H9 (cell line): ENCODE results near the gene GPR84. TPM values are rescaled to one million over a fixed set of nuclear protein-coding genes. Genes with fewer than 3 reads are reported as not detected.

ENCODE experiments used
- DNase-seq: peaks from one replicate; pipeline ENCODE4 v3.0.0-alpha.2; 2017
- H2AFZ ChIP-seq: one replicate; pipeline ENCODE4 v1.6.1; 2013; ENCODE audit warnings: mild to moderate bottlenecking, low read length, control low read depth, moderate library complexity
- H2AK5ac ChIP-seq: 2 replicates; pipeline ENCODE4 v1.6.1; 2013; ENCODE audit warnings: low read length, control low read depth, mixed read lengths; ENCODE audit not compliant: insufficient read length
- H2BK120ac ChIP-seq: one replicate; pipeline ENCODE4 v1.6.1; 2013; ENCODE audit warnings: low read depth, mild to moderate bottlenecking, low read length, control low read depth, inconsistent platforms; ENCODE audit not compliant: poor library complexity, severe bottlenecking
- H2BK12ac ChIP-seq: 2 replicates; pipeline ENCODE4 v1.6.1; 2013; ENCODE audit warnings: low read length, control low read depth, mixed read lengths, low read depth; ENCODE audit not compliant: insufficient read length
- H2BK15ac ChIP-seq: 2 replicates; pipeline ENCODE4 v1.6.1; 2013; ENCODE audit warnings: low read depth, low read length, control low read depth
- H2BK20ac ChIP-seq: one replicate; pipeline ENCODE4 v1.6.1; 2013; ENCODE audit warnings: low read depth, mild to moderate bottlenecking, low read length, control low read depth, inconsistent platforms; ENCODE audit not compliant: poor library complexity, severe bottlenecking
- H2BK5ac ChIP-seq: 2 replicates; pipeline ENCODE4 v1.6.1; 2013; ENCODE audit warnings: low read length, control low read depth, mixed read lengths; ENCODE audit not compliant: insufficient read length
- H3K14ac ChIP-seq: 2 replicates; pipeline ENCODE4 v1.6.1; 2013; ENCODE audit warnings: low read length, control low read depth; ENCODE audit not compliant: insufficient read depth
- H3K18ac ChIP-seq: 2 replicates; pipeline ENCODE4 v1.6.1; 2013; ENCODE audit warnings: low read depth, mild to moderate bottlenecking, mixed read lengths, low read length, control low read depth; ENCODE audit not compliant: insufficient read length
- H3K23ac ChIP-seq: 2 replicates; pipeline ENCODE4 v1.6.1; 2013; ENCODE audit warnings: low read length, control low read depth, mixed read lengths, low read depth; ENCODE audit not compliant: insufficient read length
- H3K23me2 ChIP-seq: 2 replicates; pipeline ENCODE4 v1.6.1; 2013; ENCODE audit warnings: low read depth, mild to moderate bottlenecking, mixed read lengths, low read length, control low read depth; ENCODE audit not compliant: insufficient read length, poor library complexity, severe bottlenecking
- H3K27ac ChIP-seq: 2 replicates; pipeline ENCODE4 v1.5.1; 2013; ENCODE audit warnings: low read length, control low read depth, mixed read lengths, low read depth; ENCODE audit not compliant: insufficient read length
- H3K27me3 ChIP-seq: 2 replicates; pipeline ENCODE4 v1.6.1; 2013; ENCODE audit warnings: low read length, control low read depth, inconsistent platforms; ENCODE audit not compliant: insufficient read depth
- H3K4ac ChIP-seq: 2 replicates; pipeline ENCODE4 v1.6.1; 2013; ENCODE audit warnings: low read depth, mild to moderate bottlenecking, control low read depth, inconsistent platforms, low read length, moderate library complexity
- H3K4me1 ChIP-seq: 2 replicates; pipeline ENCODE4 v1.6.1; 2013; ENCODE audit warnings: low read length, control low read depth, inconsistent platforms; ENCODE audit not compliant: insufficient read depth
- H3K4me2 ChIP-seq: 2 replicates; pipeline ENCODE4 v1.6.1; 2013; ENCODE audit warnings: low read length, control low read depth, mixed read lengths; ENCODE audit not compliant: insufficient read length, insufficient read depth
- H3K56ac ChIP-seq: 2 replicates; pipeline ENCODE4 v1.6.1; 2013; ENCODE audit warnings: low read depth, mild to moderate bottlenecking, mixed read lengths, low read length, control low read depth; ENCODE audit not compliant: insufficient read length
- H3K79me1 ChIP-seq: 2 replicates; pipeline ENCODE4 v1.6.1; 2013; ENCODE audit warnings: low read depth, mild to moderate bottlenecking, moderate library complexity, low read length, control low read depth, inconsistent platforms; ENCODE audit not compliant: insufficient read depth, poor library complexity, severe bottlenecking
- H3K79me2 ChIP-seq: 2 replicates; pipeline ENCODE4 v1.6.1; 2013; ENCODE audit warnings: low read length, control low read depth, inconsistent platforms; ENCODE audit not compliant: insufficient read depth
- H3K9ac ChIP-seq: 2 replicates; pipeline ENCODE4 v1.6.1; 2013; ENCODE audit warnings: low read length, control low read depth, mixed read lengths; ENCODE audit not compliant: insufficient read length; ENCODE audit errors: extremely low read depth
- H3K9me3 ChIP-seq: one replicate; pipeline ENCODE4 v1.6.1; 2013; ENCODE audit warnings: low read depth, low read length, inconsistent platforms; ENCODE audit not compliant: control insufficient read depth
- H3T11ph ChIP-seq: one replicate; pipeline ENCODE4 v1.6.1; 2013; ENCODE audit warnings: mild to moderate bottlenecking, low read length, control low read depth, inconsistent platforms
- H4K20me1 ChIP-seq: one replicate; pipeline ENCODE4 v1.6.1; 2013; ENCODE audit not compliant: control insufficient read depth, insufficient read length, insufficient read depth
- H4K5ac ChIP-seq: 2 replicates; pipeline ENCODE4 v1.6.1; 2013; ENCODE audit warnings: low read depth, mild to moderate bottlenecking, mixed read lengths, low read length, control low read depth; ENCODE audit not compliant: insufficient read length
- H4K8ac ChIP-seq: replicated peaks from 2 replicates; pipeline ENCODE4 v1.6.1; 2013; ENCODE audit warnings: low read length, control low read depth, mixed read lengths, low read depth; ENCODE audit not compliant: insufficient read length
- H4K91ac ChIP-seq: 2 replicates; pipeline ENCODE4 v1.6.1; 2013; ENCODE audit warnings: low read depth, mild to moderate bottlenecking, moderate library complexity, mixed read lengths, low read length, control low read depth; ENCODE audit not compliant: insufficient read length
- H3K27ac Mint-ChIP-seq, 3 experiments: 2 replicates in 2 of 3; 3 replicates in 1 of 3; pipeline ENCODE4 v1.8.0; 2020 to 2021; ENCODE audit warnings: mixed read lengths in 3 of 3, mild to moderate bottlenecking in 1 of 3, moderate library complexity in 1 of 3
- H3K27me3 Mint-ChIP-seq: 2 replicates; pipeline ENCODE4 v1.8.0; 2021; ENCODE audit warnings: low read depth, mild to moderate bottlenecking, moderate library complexity, mixed read lengths
- H3K36me3 Mint-ChIP-seq, 3 experiments: 2 replicates in 2 of 3; 3 replicates in 1 of 3; pipeline ENCODE4 v1.8.0; 2020 to 2021; ENCODE audit warnings: low read depth in 3 of 3, mixed read lengths in 3 of 3; ENCODE audit not compliant: insufficient read depth in 1 of 3
- H3K4me1 Mint-ChIP-seq, 2 experiments: 2 replicates each; pipeline ENCODE4 v1.8.0; 2020; ENCODE audit warnings: mixed read lengths in 2 of 2
- H3K4me3 Mint-ChIP-seq, 2 experiments: 2 replicates in 1 of 2; 3 replicates in 1 of 2; pipeline ENCODE4 v1.8.0; 2020 to 2021; ENCODE audit warnings: mild to moderate bottlenecking in 2 of 2, mixed read lengths in 2 of 2, moderate library complexity in 1 of 2
- H3K9me3 Mint-ChIP-seq, 2 experiments: 2 replicates in 1 of 2; 3 replicates in 1 of 2; pipeline ENCODE4 v1.8.0; 2020; ENCODE audit warnings: mild to moderate bottlenecking in 2 of 2, mixed read lengths in 2 of 2, moderate library complexity in 1 of 2
- WGBS: extraction: QIAGEN DNeasy Blood & Tissue Kit; methylation state at CpG from one replicate; pipeline ENCODE4 v1.1.7; 2013; ENCODE audit warnings: missing lambda C conversion rate, low lambda C conversion rate, mixed read lengths; ENCODE audit not compliant: insufficient read length; ENCODE audit errors: extremely low coverage; 5-methylcytosine and 5-hydroxymethylcytosine counted together
- total RNA-seq: library from RNA; stranded (reverse); gene quantifications from 2 replicates; pipeline ENCODE4 v1.2.1, GENCODE V29; 2021
- TF ChIP-seq, protein P1 (sequence below): fragments of 200-600 bp; sonication (generic); conservative IDR thresholded peaks from 3 replicates; pipeline ENCODE4 v1.8.0; 2021; ENCODE audit warnings: antibody characterized with exemption, mild to moderate bottlenecking

The GPR84 gene
- total RNA-seq, 1 experiment from 2014 or later = not detected

DNA sequence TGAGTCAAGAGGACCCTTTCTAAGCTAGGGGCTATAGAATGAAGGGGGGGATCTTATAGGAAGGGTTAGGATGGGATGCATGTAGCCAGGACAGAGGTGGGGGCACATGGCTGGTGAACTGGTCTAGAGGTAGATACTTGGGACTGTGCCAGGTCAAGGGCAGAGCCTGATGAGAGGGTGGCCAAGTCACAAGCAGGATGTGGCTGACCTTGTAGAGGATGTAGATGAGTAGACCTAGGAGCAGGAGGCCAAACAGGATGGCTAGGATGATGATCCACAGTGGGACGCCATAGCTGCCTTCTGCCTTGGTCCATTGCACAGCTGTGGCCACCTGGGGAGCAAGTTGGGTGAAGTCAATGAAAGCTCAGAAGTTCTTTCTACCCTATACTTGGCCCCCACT lies 32.9 kb upstream of the GPR84 start:
- Histone ChIP-seq H2BK5ac (no peak overlapping the region), H2AK5ac (no peak overlapping the region), H3K56ac (no peak overlapping the region), H2BK12ac (no peak overlapping the region), H3K79me2 (no peaks in the 10 kb centered on the region), H3K27me3 (no peaks in the 10 kb centered on the region), H4K91ac (no peak overlapping the region), H2BK120ac (no peak overlapping the region), H3K18ac (no peak overlapping the region), H4K20me1 (no peaks in the 10 kb centered on the region), H3K9me3 (no peaks in the 10 kb centered on the region), H3K4ac (no peak overlapping the region), H3K23me2 (no peaks in the 10 kb centered on the region), H2AFZ (no peak overlapping the region), H3K79me1 (no peaks in the 10 kb centered on the region), H3K4me2 (no peak overlapping the region), H3K4me1 (no peaks in the 10 kb centered on the region; the same call in 1 of the 2 replicates), H3K9ac (no peak overlapping the region), H3K27ac (no peak overlapping the region), H3T11ph (no peak overlapping the region), H4K5ac (no peak overlapping the region), H2BK20ac (no peak overlapping the region), H4K8ac (no peak overlapping the region), H3K23ac (no peak overlapping the region), H3K14ac (no peak overlapping the region), H2BK15ac (no peak overlapping the region)
- WGBS = no CpG with 5 or more reads among the region's 1 CpG
- TF ChIP-seq, protein P1, sequence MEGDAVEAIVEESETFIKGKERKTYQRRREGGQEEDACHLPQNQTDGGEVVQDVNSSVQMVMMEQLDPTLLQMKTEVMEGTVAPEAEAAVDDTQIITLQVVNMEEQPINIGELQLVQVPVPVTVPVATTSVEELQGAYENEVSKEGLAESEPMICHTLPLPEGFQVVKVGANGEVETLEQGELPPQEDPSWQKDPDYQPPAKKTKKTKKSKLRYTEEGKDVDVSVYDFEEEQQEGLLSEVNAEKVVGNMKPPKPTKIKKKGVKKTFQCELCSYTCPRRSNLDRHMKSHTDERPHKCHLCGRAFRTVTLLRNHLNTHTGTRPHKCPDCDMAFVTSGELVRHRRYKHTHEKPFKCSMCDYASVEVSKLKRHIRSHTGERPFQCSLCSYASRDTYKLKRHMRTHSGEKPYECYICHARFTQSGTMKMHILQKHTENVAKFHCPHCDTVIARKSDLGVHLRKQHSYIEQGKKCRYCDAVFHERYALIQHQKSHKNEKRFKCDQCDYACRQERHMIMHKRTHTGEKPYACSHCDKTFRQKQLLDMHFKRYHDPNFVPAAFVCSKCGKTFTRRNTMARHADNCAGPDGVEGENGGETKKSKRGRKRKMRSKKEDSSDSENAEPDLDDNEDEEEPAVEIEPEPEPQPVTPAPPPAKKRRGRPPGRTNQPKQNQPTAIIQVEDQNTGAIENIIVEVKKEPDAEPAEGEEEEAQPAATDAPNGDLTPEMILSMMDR = no peak
- DNase-seq = no peak
- H3K36me3 Mint-ChIP-seq = peaks cover 8 to 34% (median 33%) of the 10 kb centered on the region in 3 experiments; a peak in 6 of 7 replicates
- H3K4me3 Mint-ChIP-seq = no peak overlapping the region
- peaks cover 17 to 22% of the 10 kb centered on the region in 2 experiments for H3K4me1 Mint-ChIP-seq
- no peak overlapping the region for H3K27ac Mint-ChIP-seq
- H3K27me3 Mint-ChIP-seq = peaks cover 12% of the 10 kb centered on the region
- H3K9me3 Mint-ChIP-seq = no peaks in the 10 kb centered on the region
